PC-3 (cell line): ENCODE measurements around the gene TMEM273. TPM values are rescaled to one million over a fixed set of nuclear protein-coding genes. Genes with fewer than 3 reads are reported as not detected.

Experiments
- ATAC-seq: fragments of 200-7000 bp; cut with Tn5 transposase; 2 replicates; pipeline ENCODE4 v1.9.1; 2020; ENCODE audit warnings: mild to moderate bottlenecking, moderate library complexity
- BruUV-seq: library from RNA; stranded (reverse); fragments of 400-500 nt; replicated peaks from 2 replicates; lab custom pipeline; 2021; lab: Mats Ljungman, UMichigan
- CTCF ChIA-PET: fragments of 300-600 bp; sonication (Branson Sonifier 250); formaldehyde crosslinking; loops from one replicate; lab custom pipeline; 2022; ENCODE audit warnings: antibody characterized with exemption; lab: Charles Lee
- POLR2A ChIA-PET: fragments of 300-600 bp; sonication (Branson Sonifier 250); formaldehyde crosslinking; loops from one replicate; lab custom pipeline; 2022; ENCODE audit warnings: antibody characterized with exemption; ENCODE audit not compliant: unreplicated experiment; lab: Charles Lee
- DNase-seq: peaks from one replicate; pipeline ENCODE4 v3.0.0-alpha.2; 2015
- H2AFZ ChIP-seq: fragments of 300-600 bp; sonication (generic); 2 replicates; pipeline ENCODE4 v1.6.0; 2016; ENCODE audit warnings: antibody characterized with exemption, low read length
- H3F3A ChIP-seq: fragments of 300-600 bp; sonication (generic); one replicate; pipeline ENCODE4 v1.6.0; 2017; ENCODE audit warnings: antibody characterized with exemption, low read length, control low read depth, mild to moderate bottlenecking; ENCODE audit not compliant: unreplicated experiment
- H3K27ac ChIP-seq: fragments of 300-600 bp; sonication (generic); 2 replicates; pipeline ENCODE4 v1.5.1; 2016; ENCODE audit warnings: mild to moderate bottlenecking, low read length
- H3K27me3 ChIP-seq: fragments of 300-600 bp; sonication (generic); 2 replicates; pipeline ENCODE4 v1.6.1; 2016; ENCODE audit warnings: low read length, mixed read lengths
- H3K36me3 ChIP-seq: fragments of 300-600 bp; sonication (generic); 2 replicates; pipeline ENCODE4 v1.6.1; 2016; ENCODE audit warnings: low read depth, mixed run types, low read length, mixed read lengths
- H3K4me1 ChIP-seq: fragments of 300-600 bp; sonication (generic); 2 replicates; pipeline ENCODE4 v1.5.1; 2016; ENCODE audit warnings: low read length; ENCODE audit not compliant: insufficient read depth
- H3K4me2 ChIP-seq: fragments of 300-600 bp; sonication (generic); 2 replicates; pipeline ENCODE4 v1.6.0; 2016; ENCODE audit warnings: low read length
- H3K4me3 ChIP-seq: fragments of 300-600 bp; sonication (generic); 2 replicates; pipeline ENCODE4 v1.5.1; 2016; ENCODE audit warnings: mild to moderate bottlenecking, low read length, mixed read lengths
- H3K79me2 ChIP-seq: fragments of 300-600 bp; sonication (generic); 2 replicates; pipeline ENCODE4 v1.6.1; 2017; ENCODE audit warnings: low read length, mixed read lengths
- H3K9ac ChIP-seq: fragments of 300-600 bp; sonication (generic); 2 replicates; pipeline ENCODE4 v1.6.0; 2016; ENCODE audit warnings: mild to moderate bottlenecking, low read length
- H3K9me2 ChIP-seq: fragments of 300-600 bp; sonication (generic); replicated peaks from 2 replicates; pipeline ENCODE4 v1.6.1; 2016; ENCODE audit warnings: mixed run types, low read length, mixed read lengths
- H3K9me3 ChIP-seq: fragments of 300-600 bp; sonication (generic); 2 replicates; pipeline ENCODE4 v1.6.1; 2016; ENCODE audit warnings: low read length, mixed read lengths
- H4K20me1 ChIP-seq: fragments of 300-600 bp; sonication (generic); 2 replicates; pipeline ENCODE4 v1.6.1; 2016; ENCODE audit warnings: low read length, mixed read lengths
- EZH2 ChIP-seq: fragments of 300-600 bp; sonication (generic); IDR thresholded peaks from one replicate; pipeline ENCODE4 v1.6.1; 2017; ENCODE audit warnings: antibody characterized with exemption, mild to moderate bottlenecking, low read length; ENCODE audit not compliant: unreplicated experiment
- EZH2phosphoT487 ChIP-seq: fragments of 300-600 bp; sonication (generic); IDR thresholded peaks from 2 replicates; pipeline ENCODE4 v1.6.1; 2018; ENCODE audit warnings: mild to moderate bottlenecking, antibody characterized with exemption, low read length, borderline replicate concordance
- intact Hi-C: fragments of 100-400 bp; cut with micrococcal nuclease; formaldehyde crosslinking; loops from 2 replicates; pipeline ENCODE4 v1.9.0; 2023
- total RNA-seq: library from RNA; depleted of rRNA; stranded (reverse); fragments of >200 nt; gene quantifications from 2 replicates; pipeline ENCODE4 v1.2.3, GENCODE V29; 2014
- TF ChIP-seq, protein P1 (sequence below): fragments of 300-600 bp; sonication (generic); conservative IDR thresholded peaks from 2 replicates; pipeline ENCODE4 v1.5.1; 2017; ENCODE audit warnings: antibody characterized with exemption, low read depth, mild to moderate bottlenecking, low read length

Gene TMEM273
- total RNA-seq, 1 experiment from 2014 or later, result not detected

DNA sequence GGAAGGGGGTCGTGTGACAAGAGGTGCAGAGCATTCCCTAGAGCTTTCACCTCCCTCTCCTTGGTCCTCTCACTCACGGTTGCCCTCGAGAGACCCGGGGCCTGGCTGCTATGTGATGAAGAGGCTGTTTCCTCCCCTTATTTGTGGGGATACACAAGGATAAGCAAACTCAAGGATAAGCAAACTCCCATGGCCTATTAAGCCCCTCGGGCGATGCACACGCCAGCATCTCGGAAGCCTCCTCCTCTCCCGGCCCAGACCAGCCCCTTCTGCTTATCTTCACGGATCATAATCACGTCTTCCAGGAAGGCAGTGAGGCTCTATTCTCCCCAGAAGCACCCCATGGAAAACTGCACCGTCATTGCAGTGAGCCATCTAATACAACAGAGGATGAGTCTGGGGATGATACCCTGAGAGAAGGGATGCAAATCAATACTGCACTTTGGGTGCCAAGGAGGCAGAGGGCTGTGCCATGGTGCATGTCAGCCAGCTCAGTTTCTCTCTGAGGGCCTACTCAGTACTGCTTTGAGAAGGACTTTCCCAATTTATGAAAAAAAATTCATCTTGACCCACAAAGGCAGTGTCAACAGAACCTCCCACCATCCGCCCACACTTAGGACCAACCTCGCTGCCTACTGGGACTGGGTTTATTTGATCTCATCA lies 22.2 kb downstream of the TMEM273 start:
- DNase-seq, result no peak
- POLR2A ChIA-PET, result no interaction called here
- Histone ChIP-seq H3K4me3 (no peak overlapping the region), H3F3A (no peaks in the 10 kb centered on the region), H3K36me3 (no peaks in the 10 kb centered on the region), H3K4me2 (no peak overlapping the region), H3K79me2 (no peaks in the 10 kb centered on the region), H2AFZ (no peak overlapping the region), H4K20me1 (no peaks in the 10 kb centered on the region), H3K9me3 (no peaks in the 10 kb centered on the region), H3K27ac (no peak overlapping the region), H3K27me3 (0 out of 2 replicates have a peak, but pooled peaks cover 3% of the 10 kb centered on the region), H3K9ac (no peak overlapping the region), H3K9me2 (no peaks in the 10 kb centered on the region), H3K4me1 (peaks cover 12% of the 10 kb centered on the region; the same call in 1 of the 2 replicates)
- intact Hi-C loops, result loop anchor here (10.0 kb wide), 1 partner anchor 181 kb away; no protein-coding TSS in a partner anchor
- TF ChIP-seq EZH2 (no peak), EZH2phosphoT487 (no peak)
- TF ChIP-seq, protein P1, sequence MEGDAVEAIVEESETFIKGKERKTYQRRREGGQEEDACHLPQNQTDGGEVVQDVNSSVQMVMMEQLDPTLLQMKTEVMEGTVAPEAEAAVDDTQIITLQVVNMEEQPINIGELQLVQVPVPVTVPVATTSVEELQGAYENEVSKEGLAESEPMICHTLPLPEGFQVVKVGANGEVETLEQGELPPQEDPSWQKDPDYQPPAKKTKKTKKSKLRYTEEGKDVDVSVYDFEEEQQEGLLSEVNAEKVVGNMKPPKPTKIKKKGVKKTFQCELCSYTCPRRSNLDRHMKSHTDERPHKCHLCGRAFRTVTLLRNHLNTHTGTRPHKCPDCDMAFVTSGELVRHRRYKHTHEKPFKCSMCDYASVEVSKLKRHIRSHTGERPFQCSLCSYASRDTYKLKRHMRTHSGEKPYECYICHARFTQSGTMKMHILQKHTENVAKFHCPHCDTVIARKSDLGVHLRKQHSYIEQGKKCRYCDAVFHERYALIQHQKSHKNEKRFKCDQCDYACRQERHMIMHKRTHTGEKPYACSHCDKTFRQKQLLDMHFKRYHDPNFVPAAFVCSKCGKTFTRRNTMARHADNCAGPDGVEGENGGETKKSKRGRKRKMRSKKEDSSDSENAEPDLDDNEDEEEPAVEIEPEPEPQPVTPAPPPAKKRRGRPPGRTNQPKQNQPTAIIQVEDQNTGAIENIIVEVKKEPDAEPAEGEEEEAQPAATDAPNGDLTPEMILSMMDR, result no peak
- no peak for ATAC-seq
- BruUV-seq, result no TSS peak
- CTCF ChIA-PET, result no interaction called here

DNA sequence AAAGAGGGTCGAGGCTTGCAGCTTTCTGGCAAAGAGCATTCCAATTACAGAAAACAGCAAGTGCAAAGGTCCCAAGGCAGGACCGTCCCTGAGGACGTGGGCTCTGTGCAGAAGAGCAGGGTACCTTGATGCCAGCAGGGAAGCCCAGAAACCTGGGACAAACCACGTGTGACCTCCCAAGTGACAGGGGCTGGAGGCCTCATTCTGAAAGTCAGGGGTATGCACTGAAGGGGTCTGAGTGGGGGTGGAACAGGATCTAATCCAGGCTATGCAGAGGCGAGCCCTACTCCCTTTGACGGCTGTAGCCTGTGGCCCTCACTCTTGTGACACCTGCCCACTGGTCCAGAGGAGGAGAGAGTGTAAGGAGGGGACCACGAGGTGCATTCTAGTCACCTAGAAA lies 22.9 kb downstream of the TMEM273 start:
- H3K4me2 ChIP-seq, result no peak overlapping the region
- H3F3A ChIP-seq, result no peaks in the 10 kb centered on the region
- ATAC-seq (no peak), DNase-seq (no peak)
- H2AFZ ChIP-seq, result no peak overlapping the region
- no peaks in the 10 kb centered on the region for H3K9me3 ChIP-seq
- BruUV-seq, result no TSS peak
- H3K36me3 ChIP-seq, result no peaks in the 10 kb centered on the region
- H3K27ac ChIP-seq, result no peak overlapping the region
- H4K20me1 ChIP-seq, result no peaks in the 10 kb centered on the region
- CTCF ChIA-PET, result no interaction called here
- no peak overlapping the region for H3K9ac ChIP-seq
- intact Hi-C loops, result loop anchor here (10.0 kb wide), 1 partner anchor 180 kb away; no protein-coding TSS in a partner anchor
- peaks cover 12% of the 10 kb centered on the region; the same call in 1 of the 2 replicates for H3K4me1 ChIP-seq
- TF ChIP-seq EZH2phosphoT487 (no peak), EZH2 (no peak)
- TF ChIP-seq, protein P1, result no peak
- no peaks in the 10 kb centered on the region for H3K79me2 ChIP-seq
- H3K4me3 ChIP-seq, result no peak overlapping the region
- H3K9me2 ChIP-seq, result no peaks in the 10 kb centered on the region
- H3K27me3 ChIP-seq, result peaks cover 4% of the 10 kb centered on the region; the same call in 1 of the 2 replicates
- POLR2A ChIA-PET, result no interaction called here
